GM21786 (cell line): Measurements from ENCODE around the gene RAB28.

Source experiments
- ATAC-seq: cut with Tn5 transposase; IDR thresholded peaks from one replicate; pipeline ENCODE4 v1.9.1; 2021; ENCODE audit not compliant: unreplicated experiment

The RAB28 gene

GRCh38 chr4:13484122-13484748 lies at the start of gene RAB28:
RAB28 (minus strand) TSS chr4:13484340.
- ATAC-seq, result peak; percentile 96

DNA sequence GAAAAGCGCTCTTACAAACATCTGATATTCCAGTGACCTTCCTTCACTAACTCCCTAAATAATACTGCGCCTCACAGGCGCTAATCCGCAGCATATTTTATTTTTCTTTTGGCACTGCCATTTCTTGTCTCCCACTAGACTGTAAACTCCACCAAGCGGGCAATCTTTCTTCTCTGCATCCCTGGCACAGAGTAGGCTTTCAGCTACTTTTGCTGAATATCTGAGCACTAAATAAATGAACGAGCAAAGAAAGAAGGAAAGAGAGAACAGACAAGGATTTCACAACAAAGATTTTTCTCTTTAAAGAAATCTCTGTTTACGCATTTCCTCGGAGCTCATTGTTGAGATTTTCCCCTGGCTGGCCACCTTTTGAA lies 47.5 kb upstream of the RAB28 start:
- no peak for ATAC-seq

DNA sequence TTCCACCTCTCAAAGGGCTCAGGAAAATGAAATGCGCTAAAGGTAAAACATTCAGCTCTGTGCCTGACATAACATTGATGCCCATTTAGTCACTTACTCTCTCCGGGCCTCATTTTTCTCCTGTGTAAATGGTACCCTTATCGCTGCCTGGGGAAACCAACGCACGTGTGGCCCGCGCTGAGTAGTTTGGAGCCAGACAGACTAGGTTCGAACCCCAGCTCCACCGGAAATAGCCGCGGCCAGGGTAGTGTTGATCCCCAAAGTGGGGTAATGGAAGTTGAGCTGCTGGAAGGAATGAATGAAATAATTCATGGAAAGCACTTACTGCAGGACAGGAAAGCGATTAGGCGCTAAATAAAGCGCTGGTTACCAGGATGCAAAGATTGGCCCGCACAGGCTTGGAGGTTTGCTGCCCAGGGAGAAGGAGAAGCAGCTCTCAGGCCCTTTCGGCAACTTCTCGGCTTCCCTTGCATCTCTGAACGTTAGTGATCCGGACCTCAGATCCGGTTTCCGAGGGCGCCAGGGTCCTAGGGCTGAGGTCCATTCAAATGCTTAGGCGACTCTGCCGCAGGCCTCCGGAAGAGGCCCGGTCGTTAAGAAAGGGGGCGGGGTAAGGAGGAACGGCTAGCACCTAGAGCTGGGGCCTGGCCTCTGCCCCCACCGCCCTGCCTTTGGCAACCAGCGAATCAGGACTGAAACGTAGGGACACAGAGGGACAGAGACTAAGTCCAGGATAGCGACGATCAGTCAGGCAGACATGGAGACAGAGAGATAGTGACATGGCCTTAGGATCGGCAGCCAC lies 46.9 kb upstream of the RAB28 start:
- ATAC-seq, result no peak

GRCh38 chr4:13529128-13529919 lies 45.2 kb upstream of the RAB28 start:
- ATAC-seq, result no peak

GRCh38 chr4:13528821-13529127 lies 44.6 kb upstream of the RAB28 start:
- no peak for ATAC-seq

- ATAC-seq, result peak; percentile 84
Observed at GRCh38 chr4:13527981-13528820, 44.1 kb upstream of the RAB28 start.

DNA sequence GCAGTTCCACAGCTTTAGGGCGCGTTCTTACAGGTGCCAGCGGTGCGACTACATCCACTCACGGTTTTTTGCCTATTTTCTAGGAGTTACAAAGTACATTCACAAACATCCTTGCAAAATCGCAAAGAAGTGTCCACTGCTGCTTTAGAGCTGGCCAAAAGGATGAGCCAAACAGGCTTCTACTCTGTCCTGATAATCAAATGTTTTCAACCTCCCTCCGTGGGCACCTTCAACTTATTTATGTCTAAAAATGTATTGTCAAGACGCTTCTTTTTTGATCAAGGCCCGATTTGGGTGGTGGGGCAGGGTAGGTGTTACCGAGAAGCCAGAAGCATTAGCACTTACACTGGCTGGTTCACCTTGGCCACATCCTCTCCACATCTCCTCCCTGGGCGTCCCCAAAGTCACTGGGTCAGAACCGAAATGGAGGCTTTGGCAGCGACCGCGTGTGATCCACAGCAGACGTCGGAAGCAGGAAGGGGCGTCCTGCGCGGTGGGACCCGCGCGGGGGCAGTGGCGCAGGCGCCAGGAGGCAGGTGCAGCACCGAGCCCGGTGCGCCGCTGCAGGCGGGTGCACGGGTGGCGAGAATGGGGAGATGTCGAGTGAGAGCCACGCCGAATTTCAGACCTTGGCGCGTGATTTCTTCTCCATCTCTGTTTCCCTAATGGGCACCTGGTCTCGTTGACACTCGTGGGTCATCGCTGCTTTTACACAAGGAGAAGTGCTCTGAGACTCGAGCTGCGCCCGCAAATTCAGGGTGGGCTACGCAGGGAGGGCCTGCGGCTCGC lies 43.2 kb upstream of the RAB28 start:
- ATAC-seq, result no peak

- no peak for ATAC-seq
Observed at GRCh38 chr4:13526658-13527057, 42.5 kb upstream of the RAB28 start.

- no peak for ATAC-seq
Observed at GRCh38 chr4:13525606-13526281, 41.6 kb upstream of the RAB28 start.

DNA sequence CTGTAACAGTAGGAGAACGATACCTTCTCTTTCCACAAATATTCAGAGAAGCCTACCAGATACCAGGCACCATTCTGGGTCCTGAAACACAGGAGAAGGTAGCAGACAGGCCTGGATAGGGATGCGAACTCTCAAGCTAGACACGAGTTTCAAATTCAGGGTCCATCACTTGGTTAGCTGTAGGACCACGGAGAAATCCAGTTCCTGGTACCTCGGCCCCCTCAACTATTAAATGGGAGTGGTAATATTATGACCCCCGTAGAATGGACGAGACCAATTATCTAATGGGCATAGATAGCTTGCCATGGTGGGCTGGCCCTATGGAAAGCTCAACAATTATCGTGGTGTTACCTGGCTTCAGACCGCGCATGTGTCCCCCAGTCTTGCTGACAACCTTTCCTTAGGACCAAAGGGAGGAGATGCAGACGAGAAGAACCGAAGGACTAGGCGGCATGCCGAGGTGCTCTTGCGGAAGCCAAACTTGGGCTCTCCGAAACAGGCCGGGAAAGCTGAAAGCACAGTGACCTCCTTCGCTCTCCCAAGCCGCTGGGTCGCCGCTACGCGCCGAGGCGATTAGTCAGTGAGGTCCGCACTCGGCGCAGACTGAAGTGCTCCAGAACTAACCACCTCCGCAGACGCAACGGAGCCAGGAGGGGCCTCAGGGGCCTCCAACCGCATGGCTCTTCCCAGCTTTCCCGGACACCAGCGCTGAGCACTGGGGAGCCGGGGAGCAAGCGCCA lies 40.5 kb upstream of the RAB28 start:
- no peak for ATAC-seq

- ATAC-seq, result no peak
Observed at GRCh38 chr4:13523591-13524503, 39.7 kb upstream of the RAB28 start.

GRCh38 chr4:13523105-13523477 lies 39.0 kb upstream of the RAB28 start:
- no peak for ATAC-seq

- ATAC-seq, result no peak
Observed at GRCh38 chr4:13522282-13523104, 38.4 kb upstream of the RAB28 start.

GRCh38 chr4:13521047-13521446 lies 36.9 kb upstream of the RAB28 start:
- ATAC-seq, result no peak

DNA sequence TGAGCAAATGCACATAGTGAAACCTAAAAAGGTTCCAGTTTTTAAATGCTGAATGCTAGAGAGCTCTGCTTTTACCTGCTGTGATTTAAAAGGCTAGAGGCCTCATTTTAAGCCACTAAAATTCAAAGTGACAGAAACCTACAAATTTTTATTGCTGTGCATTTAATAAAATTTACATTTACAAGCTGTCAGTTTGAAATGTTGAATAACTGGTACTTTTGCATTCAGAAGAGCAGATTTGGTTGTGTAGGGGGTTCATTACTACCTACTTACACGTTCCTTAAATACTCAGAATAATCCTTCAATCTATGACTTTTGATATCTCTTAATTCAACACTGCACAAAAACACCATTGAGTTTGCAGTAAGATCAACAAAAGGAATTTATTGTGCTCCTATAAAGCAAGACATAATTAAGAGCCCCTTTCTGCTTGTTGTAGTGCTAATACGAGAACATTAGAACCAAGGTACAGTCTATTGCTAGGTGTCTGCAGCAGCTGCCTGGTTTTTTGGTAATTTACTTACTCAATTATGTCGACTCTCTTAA lies 32.2 kb upstream of the RAB28 start:
- ATAC-seq, result no peak

- no peak for ATAC-seq
Observed at GRCh38 chr4:13515268-13515667, 31.1 kb upstream of the RAB28 start.

- no peak for ATAC-seq
Observed at GRCh38 chr4:13514722-13515121, 30.6 kb upstream of the RAB28 start.
